ENCODE data around the gene SMIM33. TPM values are rescaled to one million over a fixed set of nuclear protein-coding genes. Genes with fewer than 3 reads are reported as not detected.

The SMIM33 gene
- total and polyA plus RNA-seq, 9 of the 15 experiments (the other 6 are each of a cell fraction or from before 2014, with no cell fraction given): not detected

DNA sequence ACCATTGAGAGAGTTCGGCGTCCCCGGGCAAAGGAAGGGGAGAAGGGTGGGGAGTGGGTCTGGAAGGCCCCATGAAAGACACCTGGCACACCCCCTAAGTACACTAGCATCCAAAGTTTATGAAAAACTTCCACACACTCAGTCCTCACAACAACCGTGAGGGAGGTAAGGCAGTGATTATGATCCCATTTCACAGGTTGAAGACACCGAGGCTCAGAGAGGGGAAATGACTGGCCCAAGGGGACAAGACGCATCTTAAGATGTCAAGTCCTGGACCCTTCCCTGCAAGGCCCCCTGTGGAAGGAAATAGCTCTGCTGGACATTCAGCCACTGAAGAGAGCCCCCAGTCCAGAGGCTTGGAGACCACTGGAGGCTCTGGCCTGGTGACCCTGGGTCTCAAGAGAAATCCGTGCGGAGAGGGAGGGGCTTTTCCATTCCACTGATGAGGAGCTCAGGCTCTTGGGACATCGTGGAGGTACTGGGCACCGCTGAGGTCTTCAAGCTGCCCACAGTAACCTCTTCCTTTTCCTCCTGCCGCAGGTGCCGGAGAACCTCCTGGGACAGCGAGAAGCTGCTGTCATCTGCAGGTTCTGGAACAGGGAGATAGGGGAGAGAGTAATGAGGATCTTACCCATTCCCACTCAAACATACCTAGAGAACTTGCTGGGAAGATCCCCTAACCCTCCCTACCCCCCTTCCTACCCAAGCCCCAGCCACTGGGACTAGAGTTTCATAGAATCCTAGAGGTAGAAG lies 5.2 kb downstream of the SMIM33 start:
- Histone ChIP-seq H3K4me1 (replicated peaks in 1 of 2; ENCODE audit: control insufficient read depth in 2 of 2, insufficient read depth in 2 of 2, low read length in 2 of 2) (peaks cover 69 to 80% of the 10 kb centered on the region in 2 experiments), H2AFZ (ENCODE audit: low read depth, low read length) (no peak overlapping the region), H3K4me2 (ENCODE audit: insufficient read depth, low read length) (peak overlapping the region; percentile 77; the same call in 1 of the 2 replicates), H3K9me1 (ENCODE audit: control insufficient read depth, insufficient read depth, low read length) (no peaks in the 10 kb centered on the region), H3K27me3 (ENCODE audit: control insufficient read depth in 2 of 2, insufficient read depth in 2 of 2, low read length in 2 of 2) (no peaks in the 10 kb centered on the region), H3K36me3 (ENCODE audit: control insufficient read depth, insufficient read depth, low read length) (peaks cover 51% of the 10 kb centered on the region; the same call in 2 of the 3 replicates), H3K9me3 (replicated peaks; ENCODE audit: control insufficient read depth, insufficient read depth, low read depth, low read length) (no peaks in the 10 kb centered on the region), H3K79me2 (ENCODE audit: control insufficient read depth, insufficient read depth, low read length) (peaks cover 32% of the 10 kb centered on the region), H3K4me3 (no peak overlapping the region), H3K9ac (ENCODE audit: insufficient read depth in 1 of 2, low read depth in 2 of 2, low read length in 2 of 2) (peak overlapping the region; percentile 48 to 81; a peak in 2 of 4 replicates), H4K20me1 (replicated peaks; ENCODE audit: control insufficient read depth, insufficient read depth, low read length) (no peaks in the 10 kb centered on the region), H3K27ac (ENCODE audit: extremely low read depth, low read depth, low read length) (peak overlapping the region; percentile 91)
- in situ Hi-C loops (cut with MboI) (no loop called here), intact Hi-C loops (cut with micrococcal nuclease) (loop anchor here (2.0 kb wide), 1 partner anchor 37 kb away; no protein-coding TSS in a partner anchor)
- ChIA-PET CTCF (ENCODE audit: low intra/inter-chr PET ratio) (no interaction called here), POLR2A (interaction anchor here (0.6 to 0.9 kb wide), 2 partner anchors 69 to 1123 kb away, joined by 3 to 5 read pairs; no protein-coding TSS in a partner anchor)
- FAIRE-seq (no peak), ATAC-seq (no peak), DNase-seq (ENCODE audit: extremely low read depth in 1 of 4, low spot score in 3 of 4) (peak in 3 of 4 experiments; percentile 6 to 8 (median 7))
- no TSS peak for BruUV-seq (replicated peaks)
- TF ChIP-seq TCF7 (IDR thresholded peaks at IDR 0.05; ENCODE audit: borderline replicate concordance): no peak
- no peak for TF ChIP-seq ZNF77 (CRISPR knock-in tag; IDR thresholded peaks at IDR 0.05)
- TF ChIP-seq, protein P1, sequence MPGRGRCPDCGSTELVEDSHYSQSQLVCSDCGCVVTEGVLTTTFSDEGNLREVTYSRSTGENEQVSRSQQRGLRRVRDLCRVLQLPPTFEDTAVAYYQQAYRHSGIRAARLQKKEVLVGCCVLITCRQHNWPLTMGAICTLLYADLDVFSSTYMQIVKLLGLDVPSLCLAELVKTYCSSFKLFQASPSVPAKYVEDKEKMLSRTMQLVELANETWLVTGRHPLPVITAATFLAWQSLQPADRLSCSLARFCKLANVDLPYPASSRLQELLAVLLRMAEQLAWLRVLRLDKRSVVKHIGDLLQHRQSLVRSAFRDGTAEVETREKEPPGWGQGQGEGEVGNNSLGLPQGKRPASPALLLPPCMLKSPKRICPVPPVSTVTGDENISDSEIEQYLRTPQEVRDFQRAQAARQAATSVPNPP (IDR thresholded peaks at IDR 0.05; ENCODE audit: borderline replicate concordance, insufficient read depth, insufficient read length): no peak
- TF ChIP-seq GTF2E2 (tag; IDR thresholded peaks at IDR 0.05): 0 out of 2 replicates have a peak, but pooled peaks have one; percentile 3
- TF ChIP-seq SMARCA5 (IDR thresholded peaks at IDR 0.05): peak; percentile 22; the same call in 1 of the 2 replicates
- TF ChIP-seq HNRNPH1 (optimal IDR thresholded peaks at IDR 0.05; ENCODE audit: low read depth, low read length): no peak
- peak; percentile 82 for TF ChIP-seq BCOR (IDR thresholded peaks at IDR 0.05)
- no peak for TF ChIP-seq CEBPG (CRISPR knock-in tag; IDR thresholded peaks at IDR 0.05)
- TF ChIP-seq CEBPG (tag; conservative IDR thresholded peaks at IDR 0.05 in 1 of 2, IDR thresholded peaks at IDR 0.05 in 1 of 2): peak in 1 of 2 experiments; percentile 68; a peak in 3 of 4 replicates
- peak; percentile 86; the same call in 1 of the 2 replicates for TF ChIP-seq ADNP (tag; IDR thresholded peaks at IDR 0.05)
- TF ChIP-seq CEBPB (tag; IDR thresholded peaks at IDR 0.05): no peak
- TF ChIP-seq RBM25 (IDR thresholded peaks at IDR 0.05; ENCODE audit: low read depth, low read length, severe bottlenecking): peak; percentile 73
- TF ChIP-seq KDM1A (IDR thresholded peaks at IDR 0.05): peak; percentile 57 to 67; a peak in 3 of 4 replicates
- peak; percentile 44 for TF ChIP-seq ZFX (CRISPR knock-in tag; IDR thresholded peaks at IDR 0.05)
- peak; percentile 89 for TF ChIP-seq CBX1 (IDR thresholded peaks at IDR 0.05; ENCODE audit: low read depth)
- peak in 1 of 2 experiments; percentile 45; a peak in 1 of 4 replicates for TF ChIP-seq RCOR1 (IDR thresholded peaks at IDR 0.05; ENCODE audit: borderline replicate concordance in 1 of 2, low read depth in 2 of 2, low read length in 2 of 2)
- TF ChIP-seq EHMT2 (IDR thresholded peaks at IDR 0.05): no peak
- TF ChIP-seq ZNF41 (CRISPR knock-in tag; conservative IDR thresholded peaks at IDR 0.05): no peak
- no peak for TF ChIP-seq HDAC2 (IDR thresholded peaks at IDR 0.05)
- peak; percentile 65 for TF ChIP-seq CHD4 (IDR thresholded peaks at IDR 0.05; ENCODE audit: insufficient read depth, insufficient replicate concordance, low read depth, low read length, poor library complexity, severe bottlenecking)
- TF ChIP-seq BRCA1 (IDR thresholded peaks at IDR 0.05): no peak
- TF ChIP-seq BRCA1 (CRISPR knock-in tag; IDR thresholded peaks at IDR 0.05): no peak
- 52% methylated on average over 10 of the region's 13 CpGs for WGBS (ENCODE audit: insufficient coverage, low coverage, missing lambda C conversion rate)

Data from K562 (cell line).